KMS-11 (cell line): Measurements from ENCODE around the gene SCNN1A.

ENCODE experiments used
- H2AFZ ChIP-seq: fragments of 200-600 bp; sonication (generic); 2 replicates; pipeline ENCODE4 v1.6.1; 2016; ENCODE audit warnings: antibody characterized with exemption, mixed run types, low read depth
- H3K27ac ChIP-seq: fragments of 200-600 bp; sonication (generic); 2 replicates; pipeline ENCODE4 v1.6.1; 2016; ENCODE audit warnings: mild to moderate bottlenecking, mixed run types
- H3K27me3 ChIP-seq: fragments of 200-600 bp; sonication (generic); 2 replicates; pipeline ENCODE4 v1.6.1; 2017; ENCODE audit warnings: mild to moderate bottlenecking, low read depth, mixed run types, moderate library complexity; ENCODE audit not compliant: insufficient read depth
- H3K36me3 ChIP-seq: fragments of 200-600 bp; sonication (generic); 2 replicates; pipeline ENCODE4 v1.6.1; 2017; ENCODE audit warnings: mild to moderate bottlenecking, mixed run types; ENCODE audit not compliant: insufficient read depth
- H3K4me1 ChIP-seq: fragments of 200-600 bp; sonication (generic); 2 replicates; pipeline ENCODE4 v1.6.1; 2016; ENCODE audit warnings: mild to moderate bottlenecking, low read depth, mixed run types; ENCODE audit not compliant: poor library complexity, severe bottlenecking
- H3K4me2 ChIP-seq: fragments of 200-600 bp; sonication (generic); 2 replicates; pipeline ENCODE4 v1.7.0; 2016; ENCODE audit warnings: mild to moderate bottlenecking, mixed run types
- H3K4me3 ChIP-seq: fragments of 200-600 bp; sonication (generic); IDR thresholded peaks from 2 replicates; pipeline ENCODE4 v1.6.1; 2017; ENCODE audit warnings: low read depth, low read length, mixed read lengths; ENCODE audit not compliant: insufficient read depth
- H3K79me2 ChIP-seq: fragments of 200-600 bp; sonication (generic); 2 replicates; pipeline ENCODE4 v1.6.1; 2016; ENCODE audit warnings: low read depth, mixed run types; ENCODE audit not compliant: insufficient read depth
- H3K9ac ChIP-seq: fragments of 200-600 bp; sonication (generic); 2 replicates; pipeline ENCODE4 v1.6.1; 2016; ENCODE audit warnings: mild to moderate bottlenecking, mixed run types
- H4K20me1 ChIP-seq: fragments of 200-600 bp; sonication (generic); 2 replicates; pipeline ENCODE4 v1.6.1; 2016; ENCODE audit warnings: mild to moderate bottlenecking, mixed run types; ENCODE audit not compliant: insufficient read depth
- CTCF ChIP-seq: fragments of 200-600 bp; sonication (generic); conservative IDR thresholded peaks from 2 replicates; pipeline ENCODE4 v1.6.1; 2017; ENCODE audit warnings: low read depth, mild to moderate bottlenecking, antibody characterized with exemption, low read length, moderate library complexity, mixed read lengths

Gene SCNN1A

GRCh38 chr12:6360578-6361490 is 14.5 kb downstream of the SCNN1A start:
- H3K4me3 ChIP-seq: no peak overlapping the region
- H3K27ac ChIP-seq: no peak overlapping the region
- no peaks in the 10 kb centered on the region for H3K79me2 ChIP-seq
- no peak overlapping the region for H3K9ac ChIP-seq
- TF ChIP-seq CTCF: no peak
- H3K4me1 ChIP-seq: peaks cover 19% of the 10 kb centered on the region
- H2AFZ ChIP-seq: no peak overlapping the region
- no peaks in the 10 kb centered on the region for H3K27me3 ChIP-seq
- no peaks in the 10 kb centered on the region for H4K20me1 ChIP-seq
- H3K4me2 ChIP-seq: no peak overlapping the region; the same call in 1 of the 2 replicates
- no peaks in the 10 kb centered on the region for H3K36me3 ChIP-seq

GRCh38 chr12:6360080-6360571 is 15.2 kb downstream of the SCNN1A start:
- TF ChIP-seq CTCF: no peak
- Histone ChIP-seq H3K9ac (no peak overlapping the region), H3K79me2 (no peaks in the 10 kb centered on the region), H4K20me1 (no peaks in the 10 kb centered on the region), H3K4me2 (no peak overlapping the region; the same call in 1 of the 2 replicates), H3K36me3 (no peaks in the 10 kb centered on the region), H3K27ac (no peak overlapping the region), H3K27me3 (no peaks in the 10 kb centered on the region), H3K4me3 (no peak overlapping the region), H3K4me1 (peaks cover 19% of the 10 kb centered on the region), H2AFZ (no peak overlapping the region)

- no peak overlapping the region for H3K4me3 ChIP-seq
- no peaks in the 10 kb centered on the region for H3K36me3 ChIP-seq
- no peaks in the 10 kb centered on the region for H3K79me2 ChIP-seq
- no peak overlapping the region for H3K27ac ChIP-seq
- no peak overlapping the region for H3K4me2 ChIP-seq
- H3K4me1 ChIP-seq: peaks cover 19% of the 10 kb centered on the region
- no peaks in the 10 kb centered on the region for H4K20me1 ChIP-seq
- no peak overlapping the region for H3K9ac ChIP-seq
- no peak overlapping the region for H2AFZ ChIP-seq
- H3K27me3 ChIP-seq: no peaks in the 10 kb centered on the region
- TF ChIP-seq CTCF: no peak
Observed at GRCh38 chr12:6358881-6359280, 16.5 kb downstream of the SCNN1A start.

GRCh38 chr12:6356374-6356820 is 19.0 kb downstream of the SCNN1A start:
- TF ChIP-seq CTCF: no peak
- Histone ChIP-seq H4K20me1 (no peaks in the 10 kb centered on the region), H3K27ac (no peak overlapping the region), H3K27me3 (no peaks in the 10 kb centered on the region), H3K4me2 (no peak overlapping the region), H3K79me2 (no peaks in the 10 kb centered on the region), H3K4me1 (peaks cover 19% of the 10 kb centered on the region), H2AFZ (no peak overlapping the region), H3K36me3 (no peaks in the 10 kb centered on the region), H3K9ac (no peak overlapping the region), H3K4me3 (no peak overlapping the region)
